IMR-90 (cell line): Measurements from ENCODE around the gene LSM12. TPM values are rescaled to one million over a fixed set of nuclear protein-coding genes. Genes with fewer than 3 reads are reported as not detected.
A peak's percentile ranks its signal among the peaks of the same experiment; 100 is the strongest.

ENCODE experiments used
- ATAC-seq: fragments of 200-7000 bp; cut with Tn5 transposase; 2 replicates; pipeline ENCODE4 v1.9.1; 2020; ENCODE audit warnings: low read depth, mild to moderate bottlenecking, moderate library complexity
- BruUV-seq: library from RNA; stranded (reverse); fragments of 400-500 nt; replicated peaks from 2 replicates; lab custom pipeline; 2021; lab: Mats Ljungman, UMichigan
- CTCF ChIA-PET: fragments of 300-600 bp; formaldehyde crosslinking; extraction: SDS; loops from one replicate; lab custom pipeline; 2021; ENCODE audit warnings: antibody characterized with exemption; lab: Yijun Ruan, JAX
- POLR2A ChIA-PET: fragments of 300-600 bp; sonication (Branson Sonifier 250); formaldehyde crosslinking; loops from one replicate; lab custom pipeline; 2022; ENCODE audit warnings: antibody characterized with exemption; ENCODE audit not compliant: unreplicated experiment; lab: Charles Lee
- DNase-seq: peaks from one replicate; pipeline ENCODE4 v3.0.0; 2013
- H2AFZ ChIP-seq: replicated peaks from 2 replicates; pipeline ENCODE3; 2013; ENCODE audit warnings: low read length, mild to moderate bottlenecking; ENCODE audit not compliant: poor library complexity
- H2AK5ac ChIP-seq: 2 replicates; pipeline ENCODE4 v1.6.1; 2013; ENCODE audit warnings: low read depth, low read length, inconsistent platforms
- H2AK9ac ChIP-seq: replicated peaks from 2 replicates; pipeline ENCODE3; 2013; ENCODE audit warnings: mild to moderate bottlenecking, low read depth, low read length, moderate library complexity; ENCODE audit not compliant: poor library complexity
- H2BK120ac ChIP-seq: 2 replicates; pipeline ENCODE4 v1.6.1; 2013; ENCODE audit warnings: low read depth, low read length, inconsistent platforms
- H2BK15ac ChIP-seq: 3 replicates; pipeline ENCODE4 v1.6.1; 2013; ENCODE audit warnings: low read depth, low read length, inconsistent platforms
- H2BK20ac ChIP-seq: 2 replicates; pipeline ENCODE4 v1.6.1; 2013; ENCODE audit warnings: low read depth, mild to moderate bottlenecking, inconsistent platforms, low read length, moderate library complexity
- H2BK5ac ChIP-seq: 2 replicates; pipeline ENCODE4 v1.6.1; 2013; ENCODE audit warnings: mild to moderate bottlenecking, low read depth, low read length, inconsistent platforms; ENCODE audit not compliant: poor library complexity, severe bottlenecking
- H3K14ac ChIP-seq: replicated peaks from 2 replicates; pipeline ENCODE4 v1.6.1; 2013; ENCODE audit warnings: low read depth, low read length, inconsistent platforms
- H3K18ac ChIP-seq: 2 replicates; pipeline ENCODE4 v1.6.1; 2013; ENCODE audit warnings: low read depth, low read length, control low read depth
- H3K23ac ChIP-seq: 2 replicates; pipeline ENCODE4 v1.6.1; 2013; ENCODE audit warnings: low read depth, low read length, inconsistent platforms
- H3K27ac ChIP-seq: 2 replicates; pipeline ENCODE4 v1.5.1; 2013; ENCODE audit warnings: mild to moderate bottlenecking, control low read depth, low read length; ENCODE audit not compliant: insufficient read depth
- H3K27me3 ChIP-seq: 2 replicates; pipeline ENCODE4 v1.6.1; 2013; ENCODE audit warnings: low read length; ENCODE audit not compliant: control insufficient read depth, insufficient read depth
- H3K36me3 ChIP-seq: 2 replicates; pipeline ENCODE4 v1.6.1; 2013; ENCODE audit warnings: low read length, mixed read lengths; ENCODE audit not compliant: control insufficient read depth, insufficient read depth
- H3K4ac ChIP-seq: 2 replicates; pipeline ENCODE4 v1.6.1; 2013; ENCODE audit warnings: low read depth, low read length, inconsistent platforms
- H3K4me1 ChIP-seq: 2 replicates; pipeline ENCODE4 v1.6.1; 2013; ENCODE audit warnings: low read length, mixed read lengths; ENCODE audit not compliant: control insufficient read depth, insufficient read depth
- H3K4me2 ChIP-seq: 2 replicates; pipeline ENCODE4 v1.6.1; 2013; ENCODE audit warnings: low read depth, mild to moderate bottlenecking, control low read depth, low read length, moderate library complexity
- H3K4me3 ChIP-seq: 2 replicates; pipeline ENCODE4 v1.5.1; 2013; ENCODE audit warnings: low read depth, mild to moderate bottlenecking, control low read depth, low read length, moderate library complexity; ENCODE audit not compliant: insufficient read depth
- H3K56ac ChIP-seq: 2 replicates; pipeline ENCODE4 v1.6.1; 2013; ENCODE audit warnings: low read length, inconsistent platforms; ENCODE audit not compliant: insufficient read depth; ENCODE audit errors: extremely low read depth
- H3K79me1 ChIP-seq, 2 experiments: 2 replicates each; pipeline ENCODE4 v1.6.1; 2013; ENCODE audit warnings: low read length in 2 of 2, inconsistent platforms in 1 of 2, low read depth in 1 of 2
- H3K9ac ChIP-seq: 2 replicates; pipeline ENCODE4 v1.6.1; 2013; ENCODE audit warnings: low read depth, low read length, control low read depth
- H3K9me1 ChIP-seq: 2 replicates; pipeline ENCODE4 v1.6.1; 2013; ENCODE audit warnings: low read length, inconsistent platforms; ENCODE audit not compliant: insufficient read depth
- H3K9me3 ChIP-seq: 2 replicates; pipeline ENCODE4 v1.6.1; 2013; ENCODE audit warnings: low read length; ENCODE audit not compliant: control insufficient read depth, insufficient read depth
- H4K20me1 ChIP-seq: 2 replicates; pipeline ENCODE4 v1.6.1; 2013; ENCODE audit warnings: low read length, inconsistent platforms; ENCODE audit not compliant: insufficient read depth
- H4K5ac ChIP-seq: 2 replicates; pipeline ENCODE4 v1.6.1; 2013; ENCODE audit warnings: mild to moderate bottlenecking, low read depth, low read length, control low read depth
- H4K8ac ChIP-seq, 2 experiments: 2 replicates each; pipeline ENCODE4 v1.6.1; 2013; ENCODE audit warnings: low read depth in 2 of 2, low read length in 2 of 2, control low read depth in 1 of 2, inconsistent platforms in 1 of 2
- H4K91ac ChIP-seq: 2 replicates; pipeline ENCODE4 v1.6.1; 2013; ENCODE audit warnings: low read depth, low read length, inconsistent platforms; ENCODE audit not compliant: insufficient read depth
- BHLHE40 ChIP-seq: fragments of 150-350 bp; IDR thresholded peaks from 2 replicates; pipeline ENCODE4 v1.6.1; 2016; ENCODE audit warnings: mild to moderate bottlenecking, low read depth, low read length
- CEBPB ChIP-seq: IDR thresholded peaks from 2 replicates; pipeline ENCODE4 v1.6.1; 2012; ENCODE audit warnings: low read depth, low read length, improper control_type of control experiment
- MAZ ChIP-seq: IDR thresholded peaks from 2 replicates; pipeline ENCODE4 v1.6.1; 2012; ENCODE audit warnings: low read depth, mild to moderate bottlenecking, low read length, improper control_type of control experiment, moderate library complexity, borderline replicate concordance
- MXI1 ChIP-seq: IDR thresholded peaks from 2 replicates; pipeline ENCODE4 v1.6.1; 2012; ENCODE audit warnings: low read depth, mild to moderate bottlenecking, low read length, moderate library complexity, borderline replicate concordance
- NFE2L2 ChIP-seq: fragments of 150-350 bp; IDR thresholded peaks from 2 replicates; pipeline ENCODE4 v1.6.1; 2016; ENCODE audit warnings: low read depth, mild to moderate bottlenecking, low read length
- POLR2A ChIP-seq: IDR thresholded peaks from 2 replicates; pipeline ENCODE4 v1.6.1; 2012; ENCODE audit warnings: mild to moderate bottlenecking, low read depth, low read length
- RCOR1 ChIP-seq: IDR thresholded peaks from 2 replicates; pipeline ENCODE4 v1.6.1; 2012; ENCODE audit warnings: mild to moderate bottlenecking, low read length, improper control_type of control experiment; ENCODE audit not compliant: insufficient replicate concordance
- SMC3 ChIP-seq: fragments of 150-350 bp; IDR thresholded peaks from 2 replicates; pipeline ENCODE4 v1.6.1; 2016; ENCODE audit warnings: low read depth, mild to moderate bottlenecking, antibody characterized with exemption, low read length, moderate library complexity
- WGBS, 2 experiments: methylation state at CpG; one replicate each; pipeline versions ENCODE4 v1.1.5 to v1.1.7; 2013; ENCODE audit warnings: missing lambda C conversion rate in 2 of 2; ENCODE audit not compliant: insufficient read length in 1 of 2; ENCODE audit errors: extremely low coverage in 2 of 2; 5-methylcytosine and 5-hydroxymethylcytosine counted together
- dilution Hi-C: fragments of 300-500 bp; cut with HindIII; formaldehyde crosslinking; loops from one replicate; pipeline ENCODE4 v1.14.3; 2018; ENCODE audit warnings: low sequenced_read_pairs; ENCODE audit not compliant: unreplicated experiment
- in situ Hi-C: fragments of 300-500 bp; cut with MboI; formaldehyde crosslinking; loops from 3 replicates; pipeline ENCODE4 v1.14.3; 2019; ENCODE audit warnings: low sequenced_read_pairs, inconsistent platforms, mixed read lengths
- intact Hi-C: fragments of 100-400 bp; cut with micrococcal nuclease; formaldehyde crosslinking; loops from 2 replicates; pipeline ENCODE4 v1.10.0; 2022
- polyA plus RNA-seq, 3 experiments: library from polyadenylated mRNA; depleted of rRNA; stranded (reverse); fragments of >200 nt; gene quantifications; 2 replicates each; pipeline ENCODE4 v1.2.3, GENCODE V29; 2012; ENCODE audit warnings: low replicate concordance in 1 of 3
- total RNA-seq: library from RNA; depleted of rRNA; stranded (reverse); fragments of >200 nt; gene quantifications from 2 replicates; pipeline ENCODE4 v1.2.3, GENCODE V29; 2012
- TF ChIP-seq, protein P1 (sequence below): fragments of 150-350 bp; IDR thresholded peaks from 2 replicates; pipeline ENCODE4 v1.6.1; 2016; ENCODE audit warnings: low read depth, mild to moderate bottlenecking, low read length, moderate library complexity, borderline replicate concordance
- TF ChIP-seq, protein P2 (sequence below): fragments of 150-350 bp; IDR thresholded peaks from 2 replicates; pipeline ENCODE4 v1.6.1; 2017; ENCODE audit warnings: mild to moderate bottlenecking, antibody characterized with exemption, low read length, low read depth
- TF ChIP-seq, protein P3 (sequence below): conservative IDR thresholded peaks from 2 replicates; pipeline ENCODE4 v1.5.1; 2012; ENCODE audit warnings: mild to moderate bottlenecking, low read depth, low read length, improper control_type of control experiment

LSM12 gene
- total and polyA plus RNA-seq, 2 of the 4 experiments (the other 2 are of a cell fraction): 38.0 to 41.0 TPM

DNA sequence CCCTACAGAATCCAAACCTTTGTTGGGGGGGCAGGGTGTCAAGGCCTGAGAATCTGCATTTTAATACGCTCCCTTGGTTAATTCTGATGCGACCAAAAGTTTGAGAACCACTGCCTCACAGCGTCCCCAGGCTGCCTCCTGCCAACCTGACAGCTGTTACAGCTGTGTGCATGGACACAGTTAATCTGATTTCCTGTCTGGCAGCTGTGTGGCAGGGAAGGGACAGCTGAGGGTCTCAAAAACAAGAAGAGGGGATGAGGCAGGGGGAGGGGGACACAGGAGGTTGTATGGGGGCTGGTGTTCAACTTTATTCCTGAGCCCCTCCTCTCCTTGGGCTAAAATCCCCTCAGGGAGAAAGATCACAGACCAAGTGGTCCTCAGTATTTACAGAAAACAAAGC is 39.5 kb upstream of the LSM12 start:
- Histone ChIP-seq H3K4me3 (no peak overlapping the region), H4K20me1 (peaks cover 32% of the 10 kb centered on the region), H3K9ac (no peak overlapping the region), H3K4me1 (peaks cover 44% of the 10 kb centered on the region), H3K56ac (no peak overlapping the region), H3K4ac (peak overlapping the region; percentile 26), H3K4me2 (no peak overlapping the region), H2AFZ (no peak overlapping the region), H4K5ac (no peak overlapping the region), H3K23ac (no peak overlapping the region), H2BK5ac (no peak overlapping the region), H2BK20ac (no peak overlapping the region), H4K8ac (no peak overlapping the region), H3K79me1 (peaks cover 13 to 80% of the 10 kb centered on the region in 2 experiments), H2BK120ac (no peak overlapping the region), H2AK9ac (no peak overlapping the region), H3K27ac (no peak overlapping the region), H2AK5ac (peak overlapping the region; percentile 7; the same call in 1 of the 2 replicates), H2BK15ac (no peak overlapping the region), H4K91ac (no peak overlapping the region), H3K27me3 (no peaks in the 10 kb centered on the region), H3K9me1 (peaks cover 26% of the 10 kb centered on the region), H3K36me3 (no peaks in the 10 kb centered on the region), H3K18ac (no peak overlapping the region), H3K9me3 (no peaks in the 10 kb centered on the region), H3K14ac (0 out of 2 replicates have a peak overlapping the region, but pooled peaks have one; percentile 2)
- ATAC-seq (no peak), DNase-seq (no peak)
- intact Hi-C loops (no loop called here), dilution Hi-C loops (no loop called here), in situ Hi-C loops (no loop called here)
- ChIA-PET POLR2A (interaction anchor here (0.6 to 0.7 kb wide), 2 partner anchors 11 to 19 kb away, joined by 3 to 5 read pairs; no protein-coding TSS in a partner anchor), CTCF (no interaction called here)
- TF ChIP-seq BHLHE40: no peak
- TF ChIP-seq MAZ: no peak
- TF ChIP-seq, protein P1, sequence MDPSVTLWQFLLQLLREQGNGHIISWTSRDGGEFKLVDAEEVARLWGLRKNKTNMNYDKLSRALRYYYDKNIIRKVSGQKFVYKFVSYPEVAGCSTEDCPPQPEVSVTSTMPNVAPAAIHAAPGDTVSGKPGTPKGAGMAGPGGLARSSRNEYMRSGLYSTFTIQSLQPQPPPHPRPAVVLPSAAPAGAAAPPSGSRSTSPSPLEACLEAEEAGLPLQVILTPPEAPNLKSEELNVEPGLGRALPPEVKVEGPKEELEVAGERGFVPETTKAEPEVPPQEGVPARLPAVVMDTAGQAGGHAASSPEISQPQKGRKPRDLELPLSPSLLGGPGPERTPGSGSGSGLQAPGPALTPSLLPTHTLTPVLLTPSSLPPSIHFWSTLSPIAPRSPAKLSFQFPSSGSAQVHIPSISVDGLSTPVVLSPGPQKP: no peak
- TF ChIP-seq RCOR1: no peak
- TF ChIP-seq CEBPB: no peak
- TF ChIP-seq, protein P2, sequence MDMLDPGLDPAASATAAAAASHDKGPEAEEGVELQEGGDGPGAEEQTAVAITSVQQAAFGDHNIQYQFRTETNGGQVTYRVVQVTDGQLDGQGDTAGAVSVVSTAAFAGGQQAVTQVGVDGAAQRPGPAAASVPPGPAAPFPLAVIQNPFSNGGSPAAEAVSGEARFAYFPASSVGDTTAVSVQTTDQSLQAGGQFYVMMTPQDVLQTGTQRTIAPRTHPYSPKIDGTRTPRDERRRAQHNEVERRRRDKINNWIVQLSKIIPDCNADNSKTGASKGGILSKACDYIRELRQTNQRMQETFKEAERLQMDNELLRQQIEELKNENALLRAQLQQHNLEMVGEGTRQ: no peak
- TF ChIP-seq SMC3: no peak
- TF ChIP-seq NFE2L2: no peak
- TF ChIP-seq, protein P3, sequence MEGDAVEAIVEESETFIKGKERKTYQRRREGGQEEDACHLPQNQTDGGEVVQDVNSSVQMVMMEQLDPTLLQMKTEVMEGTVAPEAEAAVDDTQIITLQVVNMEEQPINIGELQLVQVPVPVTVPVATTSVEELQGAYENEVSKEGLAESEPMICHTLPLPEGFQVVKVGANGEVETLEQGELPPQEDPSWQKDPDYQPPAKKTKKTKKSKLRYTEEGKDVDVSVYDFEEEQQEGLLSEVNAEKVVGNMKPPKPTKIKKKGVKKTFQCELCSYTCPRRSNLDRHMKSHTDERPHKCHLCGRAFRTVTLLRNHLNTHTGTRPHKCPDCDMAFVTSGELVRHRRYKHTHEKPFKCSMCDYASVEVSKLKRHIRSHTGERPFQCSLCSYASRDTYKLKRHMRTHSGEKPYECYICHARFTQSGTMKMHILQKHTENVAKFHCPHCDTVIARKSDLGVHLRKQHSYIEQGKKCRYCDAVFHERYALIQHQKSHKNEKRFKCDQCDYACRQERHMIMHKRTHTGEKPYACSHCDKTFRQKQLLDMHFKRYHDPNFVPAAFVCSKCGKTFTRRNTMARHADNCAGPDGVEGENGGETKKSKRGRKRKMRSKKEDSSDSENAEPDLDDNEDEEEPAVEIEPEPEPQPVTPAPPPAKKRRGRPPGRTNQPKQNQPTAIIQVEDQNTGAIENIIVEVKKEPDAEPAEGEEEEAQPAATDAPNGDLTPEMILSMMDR: no peak
- TF ChIP-seq POLR2A: no peak
- no peak for TF ChIP-seq MXI1
- BruUV-seq: no TSS peak
- 40% methylated on average over 2 of the region's 3 CpGs; no CpG with 5 or more reads in 1 of the 2 experiments for WGBS, 2 experiments
